Kidney epithelial cell (primary cell): Measurements from ENCODE around the gene TTF1. TPM values are rescaled to one million over a fixed set of nuclear protein-coding genes. Genes with fewer than 3 reads are reported as not detected.

Experiments
- DNase-seq: peaks from one replicate; pipeline ENCODE4 v3.0.0-alpha.2; 2010; ENCODE audit warnings: low read depth
- H3K27me3 ChIP-seq: 2 replicates; pipeline ENCODE4 v1.6.0; 2011; ENCODE audit warnings: low read length; ENCODE audit not compliant: control insufficient read depth, insufficient read depth
- H3K36me3 ChIP-seq: 2 replicates; pipeline ENCODE4 v1.5.1; 2011; ENCODE audit warnings: low read length; ENCODE audit not compliant: control insufficient read depth, insufficient read depth
- H3K4me3 ChIP-seq: 2 replicates; pipeline ENCODE4 v1.5.1; 2011; ENCODE audit warnings: low read depth, mild to moderate bottlenecking, control low read depth, low read length
- total RNA-seq: library from RNA; depleted of rRNA; stranded (reverse); fragments of >200 nt; gene quantifications from 2 replicates; pipeline ENCODE4 v1.2.3, GENCODE V29; 2015
- TF ChIP-seq, protein P1 (sequence below): IDR thresholded peaks from 2 replicates; pipeline ENCODE4 v1.5.1; 2011; ENCODE audit warnings: mild to moderate bottlenecking, moderate library complexity, low read length, control low read depth, inconsistent platforms; ENCODE audit not compliant: insufficient read depth, poor library complexity, severe bottlenecking

Gene TTF1
- total RNA-seq, 1 donor from 2014 or later: 11.5 TPM

GRCh38 chr9:132411091-132411508 lies 4.5 kb upstream of the TTF1 start:
- Histone ChIP-seq H3K36me3 (no peaks in the 10 kb centered on the region), H3K27me3 (peaks cover 23% of the 10 kb centered on the region), H3K4me3 (no peak overlapping the region)
- TF ChIP-seq, protein P1, sequence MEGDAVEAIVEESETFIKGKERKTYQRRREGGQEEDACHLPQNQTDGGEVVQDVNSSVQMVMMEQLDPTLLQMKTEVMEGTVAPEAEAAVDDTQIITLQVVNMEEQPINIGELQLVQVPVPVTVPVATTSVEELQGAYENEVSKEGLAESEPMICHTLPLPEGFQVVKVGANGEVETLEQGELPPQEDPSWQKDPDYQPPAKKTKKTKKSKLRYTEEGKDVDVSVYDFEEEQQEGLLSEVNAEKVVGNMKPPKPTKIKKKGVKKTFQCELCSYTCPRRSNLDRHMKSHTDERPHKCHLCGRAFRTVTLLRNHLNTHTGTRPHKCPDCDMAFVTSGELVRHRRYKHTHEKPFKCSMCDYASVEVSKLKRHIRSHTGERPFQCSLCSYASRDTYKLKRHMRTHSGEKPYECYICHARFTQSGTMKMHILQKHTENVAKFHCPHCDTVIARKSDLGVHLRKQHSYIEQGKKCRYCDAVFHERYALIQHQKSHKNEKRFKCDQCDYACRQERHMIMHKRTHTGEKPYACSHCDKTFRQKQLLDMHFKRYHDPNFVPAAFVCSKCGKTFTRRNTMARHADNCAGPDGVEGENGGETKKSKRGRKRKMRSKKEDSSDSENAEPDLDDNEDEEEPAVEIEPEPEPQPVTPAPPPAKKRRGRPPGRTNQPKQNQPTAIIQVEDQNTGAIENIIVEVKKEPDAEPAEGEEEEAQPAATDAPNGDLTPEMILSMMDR: peak; percentile 65
- DNase-seq: no peak

DNA sequence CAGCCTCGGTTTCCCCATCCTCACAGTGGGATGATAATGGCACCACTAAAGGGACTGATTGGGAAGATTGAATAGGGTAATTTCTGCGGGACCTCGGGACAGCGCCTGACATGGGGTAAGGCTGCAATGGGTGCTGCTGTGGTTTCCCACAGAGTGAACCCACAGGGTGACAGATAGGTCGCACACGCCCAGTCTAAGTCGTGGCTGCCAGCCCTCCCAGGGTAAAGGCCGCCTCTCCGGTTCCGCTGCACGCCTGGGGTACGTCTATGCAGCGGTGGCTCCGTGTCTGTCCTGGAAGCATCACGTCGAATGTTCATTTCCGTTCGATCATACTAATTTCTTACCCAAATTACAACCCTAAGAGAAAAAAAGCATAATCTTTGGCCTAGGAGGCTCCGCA lies 4.0 kb upstream of the TTF1 start:
- Histone ChIP-seq H3K4me3 (peak overlapping the region; percentile 54), H3K27me3 (peaks cover 23% of the 10 kb centered on the region)
- TF ChIP-seq, protein P1: no peak

GRCh38 chr9:132409828-132410528 lies 3.3 kb upstream of the TTF1 start, which contains the start of gene CFAP77:
Gene CFAP77, plus strand, starts transcription at chr9:132410211. Its CDS starts 61 bp downstream, at chr9:132410272.
- Histone ChIP-seq H3K36me3 (no peaks in the 10 kb centered on the region), H3K27me3 (peaks cover 18% of the 10 kb centered on the region), H3K4me3 (peak within 1 kb of the TSS; percentile 54)
- no peak for DNase-seq
- TF ChIP-seq, protein P1: no peak

More for the DNA sequence above, 4.0 kb upstream of the TTF1 start:
- H3K36me3 ChIP-seq: no peaks in the 10 kb centered on the region
- DNase-seq: no peak

DNA sequence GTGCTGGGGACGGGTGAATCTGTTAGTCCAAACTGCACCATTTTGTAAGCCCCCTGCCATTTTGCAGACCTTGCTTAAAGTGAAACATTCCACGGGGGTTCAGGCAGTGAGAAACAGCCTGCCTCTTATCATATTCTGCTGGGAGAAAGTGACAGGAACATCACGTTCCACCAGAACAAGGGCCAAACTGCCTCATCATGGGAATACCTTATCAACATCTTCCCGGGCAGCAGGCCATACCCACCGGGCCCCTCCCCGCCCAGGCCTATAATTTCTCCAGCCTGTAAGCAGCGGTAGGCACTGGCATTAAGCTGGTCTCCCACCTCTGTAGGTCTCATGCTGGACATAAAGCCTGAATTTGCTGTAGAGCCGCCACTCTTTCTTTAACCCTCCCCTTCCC lies 1.9 kb upstream of the TTF1 start:
- TF ChIP-seq, protein P1: no peak
- Histone ChIP-seq H3K27me3 (peaks cover 11% of the 10 kb centered on the region), H3K4me3 (no peak overlapping the region), H3K36me3 (no peaks in the 10 kb centered on the region)
- no peak for DNase-seq

DNA sequence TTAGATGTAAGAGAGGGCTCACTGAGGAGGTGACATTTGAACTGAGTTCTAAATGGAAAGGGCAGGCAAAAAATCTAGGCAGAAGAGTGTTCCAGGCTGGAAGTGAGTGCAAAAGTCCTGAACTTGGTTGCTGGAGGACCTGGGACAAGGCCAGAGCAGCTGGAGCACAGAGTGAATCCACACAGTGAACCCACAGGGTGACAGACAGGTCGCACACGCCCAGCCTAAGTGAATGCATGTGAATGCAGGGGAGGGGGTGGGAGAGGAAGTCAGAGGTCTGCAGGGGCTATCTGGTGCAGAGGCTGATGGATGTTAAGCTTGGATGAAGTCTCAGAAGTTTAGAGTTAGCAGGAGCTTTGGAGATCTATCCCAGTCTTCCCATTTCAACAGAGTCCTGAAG lies 556 bp upstream of the TTF1 start:
- no peaks in the 10 kb centered on the region for H3K36me3 ChIP-seq
- TF ChIP-seq, protein P1: no peak
- no peak for DNase-seq
- H3K27me3 ChIP-seq: peaks cover 11% of the 10 kb centered on the region
- no peak overlapping the region for H3K4me3 ChIP-seq

- TF ChIP-seq, protein P1: no peak
- Histone ChIP-seq H3K36me3 (peaks cover 1% of the 10 kb centered on the region), H3K27me3 (no peaks in the 10 kb centered on the region), H3K4me3 (no peak overlapping the region)
- DNase-seq: peak; percentile 35
Observed at GRCh38 chr9:132404228-132404881, 2.3 kb downstream of the TTF1 start.
